Stomach smooth muscle (tissue), 2 donors: ENCODE measurements around the gene SCLY.

ENCODE experiments used
- H3K27ac ChIP-seq: one replicate; pipeline ENCODE4 v1.7.0; 2013; ENCODE audit warnings: mild to moderate bottlenecking, low read length, inconsistent platforms
- H3K27me3 ChIP-seq, 2 donors: one replicate each; pipeline ENCODE4 v1.7.0; 2013; ENCODE audit warnings: low read length in 2 of 2; ENCODE audit not compliant: insufficient read depth in 2 of 2, control insufficient read depth in 1 of 2
- H3K36me3 ChIP-seq, 2 donors: one replicate each; pipeline ENCODE4 v1.7.0; 2013; ENCODE audit warnings: low read length in 2 of 2; ENCODE audit not compliant: control insufficient read depth in 2 of 2, insufficient read depth in 2 of 2
- H3K4me1 ChIP-seq: one replicate; pipeline ENCODE4 v1.7.0; 2013; ENCODE audit warnings: low read length; ENCODE audit not compliant: control insufficient read depth, insufficient read depth
- H3K4me3 ChIP-seq, 2 donors: one replicate each; pipeline ENCODE4 v1.7.0; 2013; ENCODE audit warnings: low read length in 2 of 2
- H3K9ac ChIP-seq, 2 donors: one replicate each; pipeline ENCODE4 v1.7.0; 2013; ENCODE audit warnings: low read length in 2 of 2, mild to moderate bottlenecking in 1 of 2
- H3K9me3 ChIP-seq, 2 donors: one replicate each; pipeline ENCODE4 v1.7.0; 2013; ENCODE audit warnings: low read length in 2 of 2; ENCODE audit not compliant: control insufficient read depth in 2 of 2
- donor health status: healthy.
- donor health status: Pancreatic carcinoma.

The SCLY gene

GRCh38 chr2:238136820-238137537 is 76.2 kb downstream of the SCLY start:
- Histone ChIP-seq H3K4me1 (peaks cover 23% of the 10 kb centered on the region), H3K9ac (no peak overlapping the region), H3K4me3 (no peak overlapping the region), H3K9me3 (no peaks in the 10 kb centered on the region), H3K36me3 (no peaks in the 10 kb centered on the region), H3K27me3 (no peaks in the 10 kb centered on the region), H3K27ac (no peak overlapping the region)

GRCh38 chr2:238137885-238138284 is 77.1 kb downstream of the SCLY start:
- Histone ChIP-seq H3K27me3 (no peaks in the 10 kb centered on the region), H3K4me1 (peaks cover 23% of the 10 kb centered on the region), H3K4me3 (no peak overlapping the region), H3K27ac (no peak overlapping the region), H3K9me3 (no peaks in the 10 kb centered on the region), H3K36me3 (no peaks in the 10 kb centered on the region), H3K9ac (no peak overlapping the region)

- Histone ChIP-seq H3K9me3 (no peaks in the 10 kb centered on the region), H3K36me3 (no peaks in the 10 kb centered on the region), H3K4me1 (peaks cover 23% of the 10 kb centered on the region), H3K9ac (no peak within 1 kb of the TSS), H3K4me3 (peak within 1 kb of the TSS in 1 of 2 donors; percentile 67), H3K27me3 (no peaks in the 10 kb centered on the region), H3K27ac (no peak within 1 kb of the TSS)
Observed at GRCh38 chr2:238138331-238139195, 77.8 kb downstream of the SCLY start, which contains the start of gene KLHL30. KLHL30 (plus strand) TSS chr2:238138668; CDS start chr2:238140755, 2,087 bp downstream.

- H3K36me3 ChIP-seq = no peaks in the 10 kb centered on the region
- no peaks in the 10 kb centered on the region for H3K9me3 ChIP-seq
- no peak overlapping the region for H3K27ac ChIP-seq
- no peaks in the 10 kb centered on the region for H3K27me3 ChIP-seq
- peaks cover 23% of the 10 kb centered on the region for H3K4me1 ChIP-seq
- no peak overlapping the region for H3K9ac ChIP-seq
- H3K4me3 ChIP-seq = peak overlapping the region in 1 of 2 donors; percentile 67
Observed at GRCh38 chr2:238139196-238140039, 78.6 kb downstream of the SCLY start.

GRCh38 chr2:238140040-238140439 is 79.2 kb downstream of the SCLY start:
- H3K27me3 ChIP-seq = no peaks in the 10 kb centered on the region
- peaks cover 23% of the 10 kb centered on the region for H3K4me1 ChIP-seq
- no peaks in the 10 kb centered on the region for H3K9me3 ChIP-seq
- H3K9ac ChIP-seq = no peak overlapping the region
- no peak overlapping the region for H3K27ac ChIP-seq
- no peak overlapping the region for H3K4me3 ChIP-seq
- H3K36me3 ChIP-seq = no peaks in the 10 kb centered on the region

- H3K4me3 ChIP-seq = no peak overlapping the region
- H3K9me3 ChIP-seq = no peaks in the 10 kb centered on the region
- H3K36me3 ChIP-seq = no peaks in the 10 kb centered on the region
- H3K27me3 ChIP-seq = no peaks in the 10 kb centered on the region
- no peak overlapping the region for H3K27ac ChIP-seq
- H3K9ac ChIP-seq = no peak overlapping the region
- peaks cover 23% of the 10 kb centered on the region for H3K4me1 ChIP-seq
Observed at GRCh38 chr2:238140721-238141540, 80.1 kb downstream of the SCLY start.

- Histone ChIP-seq H3K27me3 (no peaks in the 10 kb centered on the region), H3K9me3 (no peaks in the 10 kb centered on the region), H3K4me3 (no peak overlapping the region), H3K36me3 (no peaks in the 10 kb centered on the region), H3K4me1 (peaks cover 23% of the 10 kb centered on the region), H3K27ac (no peak overlapping the region), H3K9ac (no peak overlapping the region)
Observed at GRCh38 chr2:238141541-238142318, 80.9 kb downstream of the SCLY start.

GRCh38 chr2:238142382-238143205 is 81.8 kb downstream of the SCLY start:
- H3K4me1 ChIP-seq = peaks cover 23% of the 10 kb centered on the region
- H3K9me3 ChIP-seq = no peaks in the 10 kb centered on the region
- H3K9ac ChIP-seq = no peak overlapping the region
- no peak overlapping the region for H3K27ac ChIP-seq
- H3K36me3 ChIP-seq = no peaks in the 10 kb centered on the region
- no peaks in the 10 kb centered on the region for H3K27me3 ChIP-seq
- no peak overlapping the region for H3K4me3 ChIP-seq
